Endodermal cell (in vitro differentiated cells): ENCODE measurements around the gene TDP1. TPM values are rescaled to one million over a fixed set of nuclear protein-coding genes. Genes with fewer than 3 reads are reported as not detected.

Experiments
- DNase-seq: peaks from one replicate; pipeline ENCODE4 v3.0.0-alpha.2; 2017
- H3K27ac ChIP-seq: 2 replicates; pipeline ENCODE4 v1.5.1; 2013; ENCODE audit warnings: mild to moderate bottlenecking, low read depth, low read length, moderate library complexity
- H3K27me3 ChIP-seq: 2 replicates; pipeline ENCODE4 v1.6.1; 2013; ENCODE audit warnings: mild to moderate bottlenecking, low read length, moderate library complexity; ENCODE audit not compliant: insufficient read depth, control insufficient read depth, poor library complexity, severe bottlenecking
- H3K36me3 ChIP-seq: 2 replicates; pipeline ENCODE4 v1.7.0; 2013; ENCODE audit warnings: mild to moderate bottlenecking, low read length, moderate library complexity; ENCODE audit not compliant: control insufficient read depth, insufficient read depth
- H3K4me1 ChIP-seq: one replicate; pipeline ENCODE4 v1.7.0; 2013; ENCODE audit warnings: low read length; ENCODE audit not compliant: control insufficient read depth, insufficient read depth
- H3K4me3 ChIP-seq: 2 replicates; pipeline ENCODE4 v1.5.1; 2013; ENCODE audit warnings: mild to moderate bottlenecking, low read length, moderate library complexity
- H3K9ac ChIP-seq: 2 replicates; pipeline ENCODE4 v1.6.1; 2013; ENCODE audit warnings: mild to moderate bottlenecking, low read length, moderate library complexity; ENCODE audit not compliant: poor library complexity, severe bottlenecking; ENCODE audit errors: extremely low read depth
- H3K9me3 ChIP-seq: 2 replicates; pipeline ENCODE4 v1.6.1; 2013; ENCODE audit warnings: mild to moderate bottlenecking, low read length, moderate library complexity; ENCODE audit not compliant: control insufficient read depth
- H3K27ac Mint-ChIP-seq: 2 replicates; pipeline ENCODE4 v1.8.0; 2020; ENCODE audit warnings: mixed read lengths
- H3K27me3 Mint-ChIP-seq: 2 replicates; pipeline ENCODE4 v1.8.0; 2021; ENCODE audit warnings: mild to moderate bottlenecking, mixed read lengths; ENCODE audit not compliant: insufficient read depth
- H3K36me3 Mint-ChIP-seq: 2 replicates; pipeline ENCODE4 v1.8.0; 2020; ENCODE audit warnings: low read depth, mixed read lengths
- H3K4me1 Mint-ChIP-seq: 2 replicates; pipeline ENCODE4 v1.8.0; 2020; ENCODE audit warnings: mixed read lengths
- H3K4me3 Mint-ChIP-seq: 2 replicates; pipeline ENCODE4 v1.8.0; 2020; ENCODE audit warnings: mild to moderate bottlenecking, moderate library complexity, mixed read lengths
- H3K9me3 Mint-ChIP-seq: 2 replicates; pipeline ENCODE4 v1.8.0; 2020; ENCODE audit warnings: mild to moderate bottlenecking, mixed read lengths
- WGBS, 2 experiments: methylation state at CpG; one replicate each; pipeline versions ENCODE4 v1.1.5 to v1.1.7; 2013; ENCODE audit warnings: missing lambda C conversion rate in 2 of 2, mixed read lengths in 1 of 2; ENCODE audit not compliant: insufficient coverage in 1 of 2, insufficient read length in 1 of 2; 5-methylcytosine and 5-hydroxymethylcytosine counted together
- total RNA-seq, 2 donors: library from RNA; stranded (reverse); fragmentation: NEBNext Ultra II Directional in 1 of 2; extraction: Animal tissue kit (Norgen Biotek cat#: 25700) in 1 of 2; gene quantifications; 2 replicates in 1 of 2; 3 replicates in 1 of 2; pipeline ENCODE4 v1.2.1, GENCODE V29; 2021
- TF ChIP-seq, protein P1 (sequence below): fragments of 200-600 bp; sonication (generic); conservative IDR thresholded peaks from 2 replicates; pipeline ENCODE4 v1.5.0; 2021; ENCODE audit warnings: antibody characterized with exemption, mild to moderate bottlenecking

Gene TDP1
- total RNA-seq, 2 donors from 2014 or later: 51.4 to 69.2 TPM

DNA sequence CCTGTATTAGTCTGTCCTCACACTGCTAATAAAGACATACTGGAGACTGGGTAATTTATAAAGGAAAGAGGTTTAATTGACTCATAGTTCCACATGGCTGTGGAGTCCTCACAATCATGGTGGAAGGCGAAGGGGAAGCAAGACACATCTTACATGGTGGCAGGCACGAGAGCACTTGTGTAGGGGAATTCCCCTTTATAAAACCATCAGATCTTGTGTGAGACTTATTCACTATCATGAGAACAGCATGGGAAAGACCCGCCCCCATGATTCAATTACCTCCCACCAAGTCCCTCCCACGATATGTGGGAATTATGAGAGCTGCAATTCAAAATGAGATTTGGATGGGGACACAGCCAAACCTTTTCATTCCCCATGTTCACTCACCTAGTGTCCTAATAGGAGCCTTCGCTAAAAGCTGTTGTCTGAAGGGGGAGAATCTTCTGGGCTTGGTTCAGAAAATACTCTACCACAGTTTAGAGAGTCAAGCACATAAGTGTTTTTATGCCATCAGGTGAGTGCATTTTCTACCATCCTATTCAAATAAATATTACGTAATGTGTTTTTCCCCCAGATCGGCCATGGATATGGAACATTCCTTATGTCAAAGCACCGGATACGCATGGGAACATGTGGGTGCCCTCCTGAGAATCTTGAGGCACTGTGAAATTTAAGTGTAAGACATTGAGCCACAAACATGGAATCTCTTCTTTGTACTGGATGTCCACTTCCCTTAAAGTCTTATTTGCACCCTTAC is 86.9 kb downstream of the TDP1 start:
- no peak overlapping the region for H3K27ac ChIP-seq
- Mint-ChIP-seq H3K4me1 (peaks cover 28% of the 10 kb centered on the region), H3K9me3 (peaks cover 4% of the 10 kb centered on the region), H3K27me3 (no peaks in the 10 kb centered on the region), H3K27ac (no peak overlapping the region), H3K36me3 (peaks cover 37% of the 10 kb centered on the region), H3K4me3 (no peak overlapping the region)
- TF ChIP-seq, protein P1, sequence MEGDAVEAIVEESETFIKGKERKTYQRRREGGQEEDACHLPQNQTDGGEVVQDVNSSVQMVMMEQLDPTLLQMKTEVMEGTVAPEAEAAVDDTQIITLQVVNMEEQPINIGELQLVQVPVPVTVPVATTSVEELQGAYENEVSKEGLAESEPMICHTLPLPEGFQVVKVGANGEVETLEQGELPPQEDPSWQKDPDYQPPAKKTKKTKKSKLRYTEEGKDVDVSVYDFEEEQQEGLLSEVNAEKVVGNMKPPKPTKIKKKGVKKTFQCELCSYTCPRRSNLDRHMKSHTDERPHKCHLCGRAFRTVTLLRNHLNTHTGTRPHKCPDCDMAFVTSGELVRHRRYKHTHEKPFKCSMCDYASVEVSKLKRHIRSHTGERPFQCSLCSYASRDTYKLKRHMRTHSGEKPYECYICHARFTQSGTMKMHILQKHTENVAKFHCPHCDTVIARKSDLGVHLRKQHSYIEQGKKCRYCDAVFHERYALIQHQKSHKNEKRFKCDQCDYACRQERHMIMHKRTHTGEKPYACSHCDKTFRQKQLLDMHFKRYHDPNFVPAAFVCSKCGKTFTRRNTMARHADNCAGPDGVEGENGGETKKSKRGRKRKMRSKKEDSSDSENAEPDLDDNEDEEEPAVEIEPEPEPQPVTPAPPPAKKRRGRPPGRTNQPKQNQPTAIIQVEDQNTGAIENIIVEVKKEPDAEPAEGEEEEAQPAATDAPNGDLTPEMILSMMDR: no peak
- H3K4me1 ChIP-seq: peaks cover 4% of the 10 kb centered on the region
- peaks cover 44% of the 10 kb centered on the region for H3K36me3 ChIP-seq
- H3K27me3 ChIP-seq: no peaks in the 10 kb centered on the region
- no peak for DNase-seq
- H3K9ac ChIP-seq: no peak overlapping the region
- no peak overlapping the region for H3K4me3 ChIP-seq
- WGBS, 2 experiments: 96 to 98% methylated on average over 6 to 9 of the region's 9 CpGs
- H3K9me3 ChIP-seq: peaks cover 7% of the 10 kb centered on the region

DNA sequence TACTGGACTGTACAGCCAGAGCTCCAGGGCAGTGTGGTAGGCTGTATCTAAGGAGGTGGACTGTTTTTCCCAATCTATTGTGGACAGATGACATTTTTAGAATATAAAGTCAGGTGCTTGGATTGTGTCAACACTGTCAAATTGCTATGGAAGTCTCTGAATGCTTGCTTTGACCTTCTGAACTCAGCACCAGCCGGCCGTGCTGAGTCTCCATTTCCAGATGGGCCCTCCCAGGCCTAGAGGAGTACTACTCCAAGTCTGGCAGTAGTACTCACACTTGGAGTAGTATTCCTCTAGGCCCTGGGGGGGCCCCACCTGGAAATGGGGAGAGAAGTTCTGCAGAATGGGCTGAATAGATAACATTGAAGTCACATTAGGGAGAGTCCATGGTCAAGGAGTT is 89.9 kb downstream of the TDP1 start:
- peaks cover 23% of the 10 kb centered on the region for H3K4me1 Mint-ChIP-seq
- peaks cover 18% of the 10 kb centered on the region for H3K36me3 ChIP-seq
- no peak overlapping the region for H3K27ac Mint-ChIP-seq
- no peak overlapping the region for H3K4me3 Mint-ChIP-seq
- no peaks in the 10 kb centered on the region for H3K27me3 Mint-ChIP-seq
- DNase-seq: no peak
- WGBS, 2 experiments: 87 to 100% methylated on average over 2 of the region's 2 CpGs
- peaks cover 21% of the 10 kb centered on the region for H3K36me3 Mint-ChIP-seq
- H3K27me3 ChIP-seq: no peaks in the 10 kb centered on the region
- no peak overlapping the region for H3K27ac ChIP-seq
- H3K4me3 ChIP-seq: no peak overlapping the region
- no peaks in the 10 kb centered on the region for H3K9me3 Mint-ChIP-seq
- H3K9me3 ChIP-seq: no peaks in the 10 kb centered on the region
- H3K9ac ChIP-seq: no peak overlapping the region
- TF ChIP-seq, protein P1: no peak
- H3K4me1 ChIP-seq: no peaks in the 10 kb centered on the region

DNA sequence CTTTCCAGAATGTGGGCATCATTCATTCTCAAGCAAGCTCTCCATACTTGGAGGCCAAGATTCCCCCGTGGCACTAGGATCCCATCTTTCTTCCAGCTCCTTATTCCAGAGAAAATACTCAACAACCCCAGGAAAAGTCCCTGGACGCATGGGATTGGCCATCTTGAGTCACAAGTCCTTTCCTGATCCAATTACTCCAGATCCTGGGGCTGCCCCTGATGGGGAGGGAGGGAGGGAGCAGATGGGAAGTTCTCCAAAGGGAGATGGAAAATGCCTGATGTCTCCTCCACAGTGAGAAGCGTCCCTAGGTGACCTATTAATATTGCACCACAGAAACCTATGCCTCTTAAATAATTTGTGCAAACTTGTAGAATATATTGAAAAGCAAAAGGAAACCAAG is 93.7 kb downstream of the TDP1 start:
- H3K4me3 Mint-ChIP-seq: no peak overlapping the region

More for the DNA sequence above, 93.7 kb downstream of the TDP1 start:
- H3K36me3 Mint-ChIP-seq: peaks cover 7% of the 10 kb centered on the region
- Histone ChIP-seq H3K36me3 (peaks cover 11% of the 10 kb centered on the region), H3K4me1 (no peaks in the 10 kb centered on the region), H3K9me3 (no peaks in the 10 kb centered on the region), H3K27me3 (no peaks in the 10 kb centered on the region), H3K4me3 (no peak overlapping the region), H3K27ac (no peak overlapping the region), H3K9ac (no peak overlapping the region)
- TF ChIP-seq, protein P1: no peak
- peaks cover 4% of the 10 kb centered on the region for H3K27me3 Mint-ChIP-seq
- 86% methylated on average over 3 of the region's 3 CpGs; no CpG with 5 or more reads in 1 of the 2 experiments for WGBS, 2 experiments
- H3K27ac Mint-ChIP-seq: no peak overlapping the region
- DNase-seq: no peak
- peaks cover 14% of the 10 kb centered on the region for H3K4me1 Mint-ChIP-seq
- H3K9me3 Mint-ChIP-seq: no peaks in the 10 kb centered on the region
